GM12864 (cell line): ENCODE measurements around the gene MTHFD1L.

Experiments used
- DNase-seq: peaks from one replicate; pipeline ENCODE4 v3.0.0-alpha.2; 2011; ENCODE audit warnings: low read depth
- H3K4me3 ChIP-seq: 2 replicates; pipeline ENCODE4 v1.5.1; 2011; ENCODE audit warnings: mild to moderate bottlenecking, low read depth, low read length, control low read depth
- TF ChIP-seq, protein P1 (sequence below): IDR thresholded peaks from 2 replicates; pipeline ENCODE4 v1.5.1; 2011; ENCODE audit warnings: low read depth, mild to moderate bottlenecking, moderate library complexity, low read length, control low read depth, inconsistent platforms; ENCODE audit errors: missing control alignments

MTHFD1L gene

GRCh38 chr6:151002491-151002935, 137.0 kb downstream of the MTHFD1L start:
- DNase-seq, result no peak
- no peak overlapping the region for H3K4me3 ChIP-seq
- TF ChIP-seq, protein P1, sequence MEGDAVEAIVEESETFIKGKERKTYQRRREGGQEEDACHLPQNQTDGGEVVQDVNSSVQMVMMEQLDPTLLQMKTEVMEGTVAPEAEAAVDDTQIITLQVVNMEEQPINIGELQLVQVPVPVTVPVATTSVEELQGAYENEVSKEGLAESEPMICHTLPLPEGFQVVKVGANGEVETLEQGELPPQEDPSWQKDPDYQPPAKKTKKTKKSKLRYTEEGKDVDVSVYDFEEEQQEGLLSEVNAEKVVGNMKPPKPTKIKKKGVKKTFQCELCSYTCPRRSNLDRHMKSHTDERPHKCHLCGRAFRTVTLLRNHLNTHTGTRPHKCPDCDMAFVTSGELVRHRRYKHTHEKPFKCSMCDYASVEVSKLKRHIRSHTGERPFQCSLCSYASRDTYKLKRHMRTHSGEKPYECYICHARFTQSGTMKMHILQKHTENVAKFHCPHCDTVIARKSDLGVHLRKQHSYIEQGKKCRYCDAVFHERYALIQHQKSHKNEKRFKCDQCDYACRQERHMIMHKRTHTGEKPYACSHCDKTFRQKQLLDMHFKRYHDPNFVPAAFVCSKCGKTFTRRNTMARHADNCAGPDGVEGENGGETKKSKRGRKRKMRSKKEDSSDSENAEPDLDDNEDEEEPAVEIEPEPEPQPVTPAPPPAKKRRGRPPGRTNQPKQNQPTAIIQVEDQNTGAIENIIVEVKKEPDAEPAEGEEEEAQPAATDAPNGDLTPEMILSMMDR, result no peak

DNA sequence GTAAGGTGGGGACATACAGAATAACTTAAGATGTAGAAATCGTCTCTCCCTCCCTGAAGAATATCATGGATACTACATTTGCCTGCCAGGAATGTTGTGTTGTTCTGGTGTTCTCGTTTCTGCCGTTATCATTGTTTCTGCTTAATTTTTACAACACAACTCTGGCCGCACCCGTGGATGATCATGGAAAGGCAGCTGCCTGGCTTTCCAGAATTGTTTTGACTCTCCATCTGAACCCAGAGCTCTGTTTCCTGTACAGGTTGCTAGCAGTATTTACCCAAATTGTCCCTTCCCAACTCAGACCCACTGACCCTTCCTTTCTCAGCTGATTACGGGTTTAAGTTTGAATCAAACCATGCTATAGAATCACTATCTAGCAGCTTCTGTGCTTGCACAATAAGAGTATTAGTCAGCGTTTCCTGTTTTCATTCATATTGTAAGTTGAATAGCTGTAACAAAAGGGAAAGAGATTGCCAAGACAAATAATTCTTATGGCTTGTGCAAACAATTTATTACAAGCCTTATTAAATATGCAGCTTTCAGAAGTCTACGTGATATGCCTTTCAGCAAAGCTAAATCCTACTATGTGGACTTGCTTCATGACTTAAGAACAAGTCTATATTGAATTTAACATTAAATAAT, 139.0 kb downstream of the MTHFD1L start:
- TF ChIP-seq, protein P1, result no peak
- no peak for DNase-seq
- H3K4me3 ChIP-seq, result no peak overlapping the region

GRCh38 chr6:151005164-151005563, 139.7 kb downstream of the MTHFD1L start:
- TF ChIP-seq, protein P1, result no peak
- no peak for DNase-seq
- no peak overlapping the region for H3K4me3 ChIP-seq

- no peak for DNase-seq
- no peak overlapping the region for H3K4me3 ChIP-seq
Observed at GRCh38 chr6:151005896-151006632, 140.6 kb downstream of the MTHFD1L start.

GRCh38 chr6:151007076-151007475, 141.6 kb downstream of the MTHFD1L start:
- DNase-seq, result no peak
- H3K4me3 ChIP-seq, result no peak overlapping the region
- TF ChIP-seq, protein P1, result no peak

More at GRCh38 chr6:151005896-151006632, 140.6 kb downstream of the MTHFD1L start:
- TF ChIP-seq, protein P1, result no peak

GRCh38 chr6:151007922-151008321, 142.4 kb downstream of the MTHFD1L start:
- TF ChIP-seq, protein P1, result no peak
- DNase-seq, result no peak
- H3K4me3 ChIP-seq, result no peak overlapping the region
